Neural progenitor cell (in vitro differentiated cells): ENCODE data around the gene MPPED1.

Experiments used
- CTCF ChIP-seq: fragments of 200-600 bp; sonication (generic); IDR thresholded peaks from 2 replicates; pipeline ENCODE4 v1.5.1; 2017; ENCODE audit warnings: antibody characterized with exemption, mild to moderate bottlenecking
- EZH2 ChIP-seq: fragments of 200-600 bp; sonication (generic); IDR thresholded peaks from 2 replicates; pipeline ENCODE4 v1.6.1; 2017; ENCODE audit warnings: antibody characterized with exemption, mild to moderate bottlenecking, moderate library complexity
- EZH2phosphoT487 ChIP-seq: fragments of 200-600 bp; sonication (generic); IDR thresholded peaks from 2 replicates; pipeline ENCODE4 v1.6.1; 2017; ENCODE audit warnings: antibody characterized with exemption

- TF ChIP-seq CTCF, result no peak
- TF ChIP-seq EZH2phosphoT487, result no peak
- no peak for TF ChIP-seq EZH2
These were observed 25.1 kb downstream of the MPPED1 start for GRCh38 chr22:43436868-43437267.
